Measurements from ENCODE around the gene SF3B6. TPM values are rescaled to one million over a fixed set of nuclear protein-coding genes. Genes with fewer than 3 reads are reported as not detected.

The SF3B6 gene
- total RNA-seq, 1 experiment from 2014 or later: 117 TPM

DNA sequence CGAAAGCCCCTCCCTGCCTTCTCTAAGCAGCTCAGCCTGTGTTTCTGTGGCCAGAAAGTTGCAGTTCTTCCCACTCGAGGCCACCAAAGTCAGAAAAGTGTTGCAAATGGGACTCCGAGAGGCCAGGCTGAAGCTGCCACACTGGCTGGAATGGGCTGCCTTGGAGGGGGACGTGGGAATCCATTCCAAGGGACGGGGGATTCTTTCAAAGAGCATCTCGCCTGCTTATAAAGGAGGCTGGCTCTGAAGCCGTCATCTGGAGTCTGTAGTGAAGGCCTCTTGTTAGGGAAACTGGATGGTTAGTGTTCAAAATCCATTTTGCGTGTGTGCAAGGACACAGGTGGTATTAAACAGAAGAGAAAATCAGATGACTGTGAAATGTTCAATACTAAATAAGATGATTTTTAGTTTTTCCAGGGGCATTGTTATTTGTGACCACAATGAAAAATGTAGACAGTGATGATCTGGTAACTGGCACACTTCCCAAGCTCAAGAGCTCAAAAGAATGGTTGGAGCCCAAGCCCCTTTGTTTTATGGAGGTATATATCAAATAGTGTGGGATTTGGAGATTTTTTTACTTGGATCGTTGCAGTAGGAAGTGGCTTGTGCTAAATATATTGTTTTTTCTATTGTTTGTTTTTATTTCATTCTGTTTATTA lies 47.9 kb upstream of the SF3B6 start (continued):
- TF ChIP-seq, protein P1, sequence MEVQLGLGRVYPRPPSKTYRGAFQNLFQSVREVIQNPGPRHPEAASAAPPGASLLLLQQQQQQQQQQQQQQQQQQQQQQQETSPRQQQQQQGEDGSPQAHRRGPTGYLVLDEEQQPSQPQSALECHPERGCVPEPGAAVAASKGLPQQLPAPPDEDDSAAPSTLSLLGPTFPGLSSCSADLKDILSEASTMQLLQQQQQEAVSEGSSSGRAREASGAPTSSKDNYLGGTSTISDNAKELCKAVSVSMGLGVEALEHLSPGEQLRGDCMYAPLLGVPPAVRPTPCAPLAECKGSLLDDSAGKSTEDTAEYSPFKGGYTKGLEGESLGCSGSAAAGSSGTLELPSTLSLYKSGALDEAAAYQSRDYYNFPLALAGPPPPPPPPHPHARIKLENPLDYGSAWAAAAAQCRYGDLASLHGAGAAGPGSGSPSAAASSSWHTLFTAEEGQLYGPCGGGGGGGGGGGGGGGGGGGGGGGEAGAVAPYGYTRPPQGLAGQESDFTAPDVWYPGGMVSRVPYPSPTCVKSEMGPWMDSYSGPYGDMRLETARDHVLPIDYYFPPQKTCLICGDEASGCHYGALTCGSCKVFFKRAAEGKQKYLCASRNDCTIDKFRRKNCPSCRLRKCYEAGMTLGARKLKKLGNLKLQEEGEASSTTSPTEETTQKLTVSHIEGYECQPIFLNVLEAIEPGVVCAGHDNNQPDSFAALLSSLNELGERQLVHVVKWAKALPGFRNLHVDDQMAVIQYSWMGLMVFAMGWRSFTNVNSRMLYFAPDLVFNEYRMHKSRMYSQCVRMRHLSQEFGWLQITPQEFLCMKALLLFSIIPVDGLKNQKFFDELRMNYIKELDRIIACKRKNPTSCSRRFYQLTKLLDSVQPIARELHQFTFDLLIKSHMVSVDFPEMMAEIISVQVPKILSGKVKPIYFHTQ (CRISPR knock-in tag; IDR thresholded peaks at IDR 0.05): no peak
- TF ChIP-seq MXD4 (CRISPR knock-in tag; IDR thresholded peaks at IDR 0.05; ENCODE audit: borderline replicate concordance) (no peak), EMX1 (CRISPR knock-in tag; IDR thresholded peaks at IDR 0.05) (no peak), CREM (CRISPR knock-in tag; IDR thresholded peaks at IDR 0.05) (no peak), ETV6 (CRISPR knock-in tag; IDR thresholded peaks at IDR 0.05) (no peak), SOX15 (CRISPR knock-in tag; IDR thresholded peaks at IDR 0.05) (no peak), ZNF232 (CRISPR knock-in tag; IDR thresholded peaks at IDR 0.05) (no peak), ZNF121 (CRISPR knock-in tag; IDR thresholded peaks at IDR 0.05) (no peak)
- TF ChIP-seq, protein P2, sequence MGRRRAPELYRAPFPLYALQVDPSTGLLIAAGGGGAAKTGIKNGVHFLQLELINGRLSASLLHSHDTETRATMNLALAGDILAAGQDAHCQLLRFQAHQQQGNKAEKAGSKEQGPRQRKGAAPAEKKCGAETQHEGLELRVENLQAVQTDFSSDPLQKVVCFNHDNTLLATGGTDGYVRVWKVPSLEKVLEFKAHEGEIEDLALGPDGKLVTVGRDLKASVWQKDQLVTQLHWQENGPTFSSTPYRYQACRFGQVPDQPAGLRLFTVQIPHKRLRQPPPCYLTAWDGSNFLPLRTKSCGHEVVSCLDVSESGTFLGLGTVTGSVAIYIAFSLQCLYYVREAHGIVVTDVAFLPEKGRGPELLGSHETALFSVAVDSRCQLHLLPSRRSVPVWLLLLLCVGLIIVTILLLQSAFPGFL (CRISPR knock-in tag; IDR thresholded peaks at IDR 0.05; ENCODE audit: borderline replicate concordance): no peak
- TF ChIP-seq, protein P3, sequence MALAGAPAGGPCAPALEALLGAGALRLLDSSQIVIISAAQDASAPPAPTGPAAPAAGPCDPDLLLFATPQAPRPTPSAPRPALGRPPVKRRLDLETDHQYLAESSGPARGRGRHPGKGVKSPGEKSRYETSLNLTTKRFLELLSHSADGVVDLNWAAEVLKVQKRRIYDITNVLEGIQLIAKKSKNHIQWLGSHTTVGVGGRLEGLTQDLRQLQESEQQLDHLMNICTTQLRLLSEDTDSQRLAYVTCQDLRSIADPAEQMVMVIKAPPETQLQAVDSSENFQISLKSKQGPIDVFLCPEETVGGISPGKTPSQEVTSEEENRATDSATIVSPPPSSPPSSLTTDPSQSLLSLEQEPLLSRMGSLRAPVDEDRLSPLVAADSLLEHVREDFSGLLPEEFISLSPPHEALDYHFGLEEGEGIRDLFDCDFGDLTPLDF (CRISPR knock-in tag; IDR thresholded peaks at IDR 0.05): no peak
- TF ChIP-seq, protein P4, sequence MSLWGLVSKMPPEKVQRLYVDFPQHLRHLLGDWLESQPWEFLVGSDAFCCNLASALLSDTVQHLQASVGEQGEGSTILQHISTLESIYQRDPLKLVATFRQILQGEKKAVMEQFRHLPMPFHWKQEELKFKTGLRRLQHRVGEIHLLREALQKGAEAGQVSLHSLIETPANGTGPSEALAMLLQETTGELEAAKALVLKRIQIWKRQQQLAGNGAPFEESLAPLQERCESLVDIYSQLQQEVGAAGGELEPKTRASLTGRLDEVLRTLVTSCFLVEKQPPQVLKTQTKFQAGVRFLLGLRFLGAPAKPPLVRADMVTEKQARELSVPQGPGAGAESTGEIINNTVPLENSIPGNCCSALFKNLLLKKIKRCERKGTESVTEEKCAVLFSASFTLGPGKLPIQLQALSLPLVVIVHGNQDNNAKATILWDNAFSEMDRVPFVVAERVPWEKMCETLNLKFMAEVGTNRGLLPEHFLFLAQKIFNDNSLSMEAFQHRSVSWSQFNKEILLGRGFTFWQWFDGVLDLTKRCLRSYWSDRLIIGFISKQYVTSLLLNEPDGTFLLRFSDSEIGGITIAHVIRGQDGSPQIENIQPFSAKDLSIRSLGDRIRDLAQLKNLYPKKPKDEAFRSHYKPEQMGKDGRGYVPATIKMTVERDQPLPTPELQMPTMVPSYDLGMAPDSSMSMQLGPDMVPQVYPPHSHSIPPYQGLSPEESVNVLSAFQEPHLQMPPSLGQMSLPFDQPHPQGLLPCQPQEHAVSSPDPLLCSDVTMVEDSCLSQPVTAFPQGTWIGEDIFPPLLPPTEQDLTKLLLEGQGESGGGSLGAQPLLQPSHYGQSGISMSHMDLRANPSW (CRISPR knock-in tag; conservative IDR thresholded peaks at IDR 0.05; ENCODE audit: low read depth): no peak

DNA sequence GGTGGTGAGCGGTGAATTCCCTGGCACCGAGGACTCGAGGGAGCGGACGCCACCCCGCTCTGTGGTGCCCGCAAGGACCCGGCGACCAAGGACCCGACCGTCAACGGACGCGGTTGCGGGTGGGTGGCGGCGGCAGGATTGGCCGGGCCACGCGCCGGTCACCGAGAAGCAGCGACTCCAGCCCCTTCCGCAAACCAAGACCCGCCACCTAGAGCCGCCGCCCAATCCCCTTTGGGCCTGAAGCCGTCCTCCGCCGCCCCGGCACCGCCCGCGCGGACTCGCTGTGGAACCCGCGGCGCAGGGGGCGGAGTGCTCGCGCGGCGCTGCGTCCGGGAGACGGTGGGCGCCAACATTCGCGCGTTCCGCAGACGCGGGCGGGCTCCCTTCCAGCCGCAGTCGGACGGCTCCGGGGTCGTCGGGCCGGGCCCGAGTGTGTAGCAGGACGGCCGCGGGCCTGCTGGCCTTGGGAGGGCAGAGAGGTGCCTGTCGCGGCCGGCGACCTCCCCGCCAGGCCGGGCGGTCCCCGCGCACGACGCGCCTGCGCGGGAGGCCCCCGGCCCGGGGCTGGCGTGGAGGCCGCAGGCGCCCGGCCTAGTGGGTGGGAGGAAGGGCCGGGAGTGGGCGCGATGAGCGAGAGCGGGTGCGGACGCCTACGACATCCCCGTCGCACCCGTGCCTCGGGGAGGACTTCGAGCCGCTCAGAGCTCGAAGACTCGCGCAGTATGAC lies 47.2 kb upstream of the SF3B6 start, which contains the start of the genes FAM228B and PFN4:
TSS of gene FAM228B (plus strand) at position 275 of the 727 bp plus-strand sequence. CDS start 893 bp downstream, outside the sequence.
TSS of gene PFN4 (minus strand) at position 140 of the 727 bp plus-strand sequence. CDS start 799 bp downstream, outside the sequence.
- peak; percentile 84 for ATAC-seq
- Mint-ChIP-seq H3K27me3 (ENCODE audit: low read depth) (peaks cover 29% of the 10 kb centered on the region), H3K36me3 (no peaks in the 10 kb centered on the region), H3K4me3 (peak within 1 kb of the TSS; percentile 78), H3K4me1 (peaks cover 24% of the 10 kb centered on the region), H3K27ac (0 out of 2 replicates have a peak within 1 kb of the TSS, but pooled peaks have one; percentile 28), H3K9me3 (peaks cover 5% of the 10 kb centered on the region)
- peak; percentile 73 for DNase-seq (ENCODE audit: low spot score)
- CTCF ChIA-PET: interaction anchor here (1.0 to 6.6 kb wide), 4 partner anchors 39 to 51 kb away, joined by 3 to 64 read pairs (median 4); partner anchors contain the start of genes SF3B6 and TP53I3
- POLR2A ChIA-PET: interaction anchor here (0.5 to 2.4 kb wide), 5 partner anchors 9 to 47 kb away, joined by 3 to 13 read pairs (median 3); partner anchors contain the start of genes SF3B6 and TP53I3
- TF ChIP-seq, protein P5, sequence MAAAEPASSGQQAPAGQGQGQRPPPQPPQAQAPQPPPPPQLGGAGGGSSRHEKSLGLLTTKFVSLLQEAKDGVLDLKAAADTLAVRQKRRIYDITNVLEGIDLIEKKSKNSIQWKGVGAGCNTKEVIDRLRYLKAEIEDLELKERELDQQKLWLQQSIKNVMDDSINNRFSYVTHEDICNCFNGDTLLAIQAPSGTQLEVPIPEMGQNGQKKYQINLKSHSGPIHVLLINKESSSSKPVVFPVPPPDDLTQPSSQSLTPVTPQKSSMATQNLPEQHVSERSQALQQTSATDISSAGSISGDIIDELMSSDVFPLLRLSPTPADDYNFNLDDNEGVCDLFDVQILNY (CRISPR knock-in tag; IDR thresholded peaks at IDR 0.05): peak; percentile 93
- TF ChIP-seq, protein P6, sequence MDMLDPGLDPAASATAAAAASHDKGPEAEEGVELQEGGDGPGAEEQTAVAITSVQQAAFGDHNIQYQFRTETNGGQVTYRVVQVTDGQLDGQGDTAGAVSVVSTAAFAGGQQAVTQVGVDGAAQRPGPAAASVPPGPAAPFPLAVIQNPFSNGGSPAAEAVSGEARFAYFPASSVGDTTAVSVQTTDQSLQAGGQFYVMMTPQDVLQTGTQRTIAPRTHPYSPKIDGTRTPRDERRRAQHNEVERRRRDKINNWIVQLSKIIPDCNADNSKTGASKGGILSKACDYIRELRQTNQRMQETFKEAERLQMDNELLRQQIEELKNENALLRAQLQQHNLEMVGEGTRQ (CRISPR knock-in tag; IDR thresholded peaks at IDR 0.05): no peak; the same call in 1 of the 2 replicates
- TF ChIP-seq KAT7 (CRISPR knock-in tag; IDR thresholded peaks at IDR 0.05; ENCODE audit: borderline replicate concordance) (0 out of 2 replicates have a peak, but pooled peaks have one; percentile 21), CREM (CRISPR knock-in tag; IDR thresholded peaks at IDR 0.05) (0 out of 2 replicates have a peak, but pooled peaks have one; percentile 40), GRHL2 (CRISPR knock-in tag; IDR thresholded peaks at IDR 0.05; ENCODE audit: insufficient replicate concordance, severe bottlenecking) (no peak), NR1H2 (CRISPR knock-in tag; IDR thresholded peaks at IDR 0.05) (no peak), SMAD3 (CRISPR knock-in tag; IDR thresholded peaks at IDR 0.05; ENCODE audit: borderline replicate concordance) (no peak), SOX15 (CRISPR knock-in tag; IDR thresholded peaks at IDR 0.05) (no peak), ZNF219 (CRISPR knock-in tag; IDR thresholded peaks at IDR 0.05; ENCODE audit: borderline replicate concordance) (no peak), SP1 (CRISPR knock-in tag; conservative IDR thresholded peaks at IDR 0.05) (peak; percentile 65), CREB1 (CRISPR knock-in tag; IDR thresholded peaks at IDR 0.05) (no peak; the same call in 1 of the 2 replicates), RORB (CRISPR knock-in tag; IDR thresholded peaks at IDR 0.05) (no peak)
- TF ChIP-seq, protein P7, sequence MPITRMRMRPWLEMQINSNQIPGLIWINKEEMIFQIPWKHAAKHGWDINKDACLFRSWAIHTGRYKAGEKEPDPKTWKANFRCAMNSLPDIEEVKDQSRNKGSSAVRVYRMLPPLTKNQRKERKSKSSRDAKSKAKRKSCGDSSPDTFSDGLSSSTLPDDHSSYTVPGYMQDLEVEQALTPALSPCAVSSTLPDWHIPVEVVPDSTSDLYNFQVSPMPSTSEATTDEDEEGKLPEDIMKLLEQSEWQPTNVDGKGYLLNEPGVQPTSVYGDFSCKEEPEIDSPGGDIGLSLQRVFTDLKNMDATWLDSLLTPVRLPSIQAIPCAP (CRISPR knock-in tag; IDR thresholded peaks at IDR 0.05): peak; percentile 19; the same call in 1 of the 2 replicates

Measured in WTC11 (cell line).